Measurements from ENCODE around the gene PLPP7. TPM values are rescaled to one million over a fixed set of nuclear protein-coding genes. Genes with fewer than 3 reads are reported as not detected.
A peak's percentile ranks its signal among the peaks of the same experiment; 100 is the strongest.

Gene PLPP7
- total and polyA plus RNA-seq, 4 donors: 5.6 to 11.1 (median 8.0) TPM

- Histone ChIP-seq H3K4me3 (ENCODE audit: low read length in 2 of 2) (no peak overlapping the region), H3K27ac (ENCODE audit: low read depth in 1 of 2, low read length in 2 of 2) (no peak overlapping the region), H3K27me3 (ENCODE audit: control insufficient read depth in 1 of 2, insufficient read depth in 2 of 2, low read length in 1 of 2) (no peaks in the 10 kb centered on the region), H3K4me1 (ENCODE audit: control insufficient read depth in 1 of 2, insufficient read depth in 2 of 2, low read length in 2 of 2) (no peaks in the 10 kb centered on the region), H3K36me3 (ENCODE audit: control insufficient read depth in 1 of 2, insufficient read depth in 2 of 2, low read length in 1 of 2) (no peaks in the 10 kb centered on the region), H3K9me3 (ENCODE audit: control insufficient read depth, low read length) (no peaks in the 10 kb centered on the region)
- DNase-seq (no peak), ATAC-seq (ENCODE audit: low FRiP score) (no peak)
- intact Hi-C loops (cut with DNase I): no loop called here
- WGBS, 2 donors: 91% methylated on average over 28 of the region's 28 CpGs
These were observed 23.6 kb downstream of the PLPP7 start for GRCh38 chr9:131312822-131313770.

GRCh38 chr9:131318231-131319085, 28.9 kb downstream of the PLPP7 start:
- no peak overlapping the region for H3K27ac ChIP-seq (ENCODE audit: low read depth in 1 of 2, low read length in 2 of 2)
- H3K27me3 ChIP-seq (ENCODE audit: control insufficient read depth in 1 of 2, insufficient read depth in 2 of 2, low read length in 1 of 2): no peaks in the 10 kb centered on the region
- H3K9me3 ChIP-seq (ENCODE audit: control insufficient read depth, low read length): no peaks in the 10 kb centered on the region
- WGBS, 2 donors: 61 to 64% methylated on average over 23 of the region's 23 CpGs
- intact Hi-C loops (cut with DNase I): no loop called here
- no peaks in the 10 kb centered on the region for H3K4me1 ChIP-seq (ENCODE audit: control insufficient read depth in 1 of 2, insufficient read depth in 2 of 2, low read length in 2 of 2)
- no peaks in the 10 kb centered on the region for H3K36me3 ChIP-seq (ENCODE audit: control insufficient read depth in 1 of 2, insufficient read depth in 2 of 2, low read length in 1 of 2)
- ATAC-seq (ENCODE audit: low FRiP score) (no peak), DNase-seq (peak; percentile 40 to 60)
- H3K4me3 ChIP-seq (ENCODE audit: low read length in 2 of 2): no peak overlapping the region

- DNase-seq (peak; percentile 18 to 47), ATAC-seq (ENCODE audit: low FRiP score) (no peak)
- Histone ChIP-seq H3K27ac (ENCODE audit: low read depth in 1 of 2, low read length in 2 of 2) (no peak overlapping the region), H3K9me3 (ENCODE audit: control insufficient read depth, low read length) (no peaks in the 10 kb centered on the region), H3K4me1 (ENCODE audit: control insufficient read depth in 1 of 2, insufficient read depth in 2 of 2, low read length in 2 of 2) (no peaks in the 10 kb centered on the region), H3K27me3 (ENCODE audit: control insufficient read depth in 1 of 2, insufficient read depth in 2 of 2, low read length in 1 of 2) (no peaks in the 10 kb centered on the region), H3K4me3 (ENCODE audit: low read length in 2 of 2) (no peak overlapping the region), H3K36me3 (ENCODE audit: control insufficient read depth in 1 of 2, insufficient read depth in 2 of 2, low read length in 1 of 2) (no peaks in the 10 kb centered on the region)
- WGBS, 2 donors: 73 to 74% methylated on average over 12 of the region's 12 CpGs
- intact Hi-C loops (cut with DNase I): no loop called here
These were observed 30.0 kb downstream of the PLPP7 start for GRCh38 chr9:131319486-131319885.

- Histone ChIP-seq H3K9me3 (ENCODE audit: control insufficient read depth, low read length) (no peaks in the 10 kb centered on the region), H3K4me1 (ENCODE audit: control insufficient read depth in 1 of 2, insufficient read depth in 2 of 2, low read length in 2 of 2) (no peaks in the 10 kb centered on the region), H3K27ac (ENCODE audit: low read depth in 1 of 2, low read length in 2 of 2) (no peak overlapping the region), H3K27me3 (ENCODE audit: control insufficient read depth in 1 of 2, insufficient read depth in 2 of 2, low read length in 1 of 2) (no peaks in the 10 kb centered on the region), H3K36me3 (ENCODE audit: control insufficient read depth in 1 of 2, insufficient read depth in 2 of 2, low read length in 1 of 2) (no peaks in the 10 kb centered on the region), H3K4me3 (ENCODE audit: low read length in 2 of 2) (no peak overlapping the region)
- peak in 1 of 2 donors; percentile 61 for DNase-seq
- WGBS, 2 donors: 70% methylated on average over 19 of the region's 19 CpGs
- intact Hi-C loops (cut with DNase I): no loop called here
- ATAC-seq (ENCODE audit: low FRiP score): no peak
These were observed 30.6 kb downstream of the PLPP7 start for GRCh38 chr9:131320031-131320685.

GRCh38 chr9:131323629-131324028, 34.1 kb downstream of the PLPP7 start:
- Histone ChIP-seq H3K9me3 (ENCODE audit: control insufficient read depth, low read length) (no peaks in the 10 kb centered on the region), H3K4me1 (ENCODE audit: control insufficient read depth in 1 of 2, insufficient read depth in 2 of 2, low read length in 2 of 2) (no peaks in the 10 kb centered on the region), H3K36me3 (ENCODE audit: control insufficient read depth in 1 of 2, insufficient read depth in 2 of 2, low read length in 1 of 2) (no peaks in the 10 kb centered on the region), H3K27ac (ENCODE audit: low read depth in 1 of 2, low read length in 2 of 2) (no peak overlapping the region), H3K27me3 (ENCODE audit: control insufficient read depth in 1 of 2, insufficient read depth in 2 of 2, low read length in 1 of 2) (no peaks in the 10 kb centered on the region), H3K4me3 (ENCODE audit: low read length in 2 of 2) (no peak overlapping the region)
- ATAC-seq (ENCODE audit: low FRiP score): no peak
- 86 to 92% methylated on average over 8 of the region's 8 CpGs for WGBS, 2 donors
- intact Hi-C loops (cut with DNase I): no loop called here
- peak; percentile 16 to 47 for DNase-seq

- no peaks in the 10 kb centered on the region for H3K27me3 ChIP-seq (ENCODE audit: control insufficient read depth in 1 of 2, insufficient read depth in 2 of 2, low read length in 1 of 2)
- WGBS, 2 donors: 84 to 90% methylated on average over 21 of the region's 21 CpGs
- DNase-seq: peak; percentile 4 to 65
- H3K4me1 ChIP-seq (ENCODE audit: control insufficient read depth in 1 of 2, insufficient read depth in 2 of 2, low read length in 2 of 2): no peaks in the 10 kb centered on the region
- H3K36me3 ChIP-seq (ENCODE audit: control insufficient read depth in 1 of 2, insufficient read depth in 2 of 2, low read length in 1 of 2): no peaks in the 10 kb centered on the region
- intact Hi-C loops (cut with DNase I): no loop called here
- no peak overlapping the region for H3K4me3 ChIP-seq (ENCODE audit: low read length in 2 of 2)
- H3K9me3 ChIP-seq (ENCODE audit: control insufficient read depth, low read length): no peaks in the 10 kb centered on the region
- ATAC-seq (ENCODE audit: low FRiP score): no peak
- no peak overlapping the region for H3K27ac ChIP-seq (ENCODE audit: low read depth in 1 of 2, low read length in 2 of 2)
These were observed 35.5 kb downstream of the PLPP7 start for GRCh38 chr9:131324736-131325679.

GRCh38 chr9:131329241-131329641, 39.7 kb downstream of the PLPP7 start:
- 69 to 74% methylated on average over 11 of the region's 11 CpGs for WGBS, 2 donors
- Histone ChIP-seq H3K9me3 (ENCODE audit: control insufficient read depth, low read length) (no peaks in the 10 kb centered on the region), H3K4me3 (ENCODE audit: low read length in 2 of 2) (no peak overlapping the region), H3K27me3 (ENCODE audit: control insufficient read depth in 1 of 2, insufficient read depth in 2 of 2, low read length in 1 of 2) (no peaks in the 10 kb centered on the region), H3K36me3 (ENCODE audit: control insufficient read depth in 1 of 2, insufficient read depth in 2 of 2, low read length in 1 of 2) (no peaks in the 10 kb centered on the region), H3K4me1 (ENCODE audit: control insufficient read depth in 1 of 2, insufficient read depth in 2 of 2, low read length in 2 of 2) (no peaks in the 10 kb centered on the region), H3K27ac (ENCODE audit: low read depth in 1 of 2, low read length in 2 of 2) (no peak overlapping the region)
- DNase-seq (no peak), ATAC-seq (ENCODE audit: low FRiP score) (no peak)
- intact Hi-C loops (cut with DNase I): no loop called here

All from aorta (tissue), 5 donors.